ENCODE measurements around the gene TAAR2. TPM values are rescaled to one million over a fixed set of nuclear protein-coding genes. Genes with fewer than 3 reads are reported as not detected.
"Not testable (repeated sequence)": the region's sequence is repeated elsewhere in the genome, so short reads cannot be mapped to it uniquely, and the experiment has no call there.

The TAAR2 gene
- total and polyA plus RNA-seq, 2 donors (not counting 3 experiments of a cell fraction or from before 2014, with no cell fraction given) = not detected

- H2AFZ ChIP-seq (ENCODE audit: low read depth, low read length); intact Hi-C loops (cut with micrococcal nuclease); H3K9me3 ChIP-seq (replicated peaks; ENCODE audit: control insufficient read depth, insufficient read depth, low read length); H3K9me1 ChIP-seq (replicated peaks; ENCODE audit: control insufficient read depth, extremely low read depth, insufficient read depth, low read length); POLR2A ChIA-PET; H3K27me3 ChIP-seq (ENCODE audit: control insufficient read depth in 2 of 2, insufficient read depth in 2 of 2, low read length in 2 of 2); FAIRE-seq; dilution Hi-C loops (cut with MboI; ENCODE audit: extremely low pct_ligation_motif_present, low sequenced_read_pairs); H3K36me3 ChIP-seq (ENCODE audit: control insufficient read depth in 2 of 2, extremely low read depth in 1 of 2, insufficient read depth in 2 of 2, low read length in 2 of 2); H3K4me3 ChIP-seq (replicated peaks in 1 of 3; ENCODE audit: insufficient read depth in 1 of 3, low read depth in 1 of 3, low read length in 3 of 3); H3K27ac ChIP-seq (ENCODE audit: insufficient read depth, low read depth, low read length); H3K4me2 ChIP-seq (ENCODE audit: insufficient read depth, low read length); H3K9ac ChIP-seq (replicated peaks; ENCODE audit: extremely low read depth, insufficient read depth, low read length); H3K4me1 ChIP-seq (ENCODE audit: control insufficient read depth, extremely low read depth, insufficient read depth, low read length); DNase-seq (ENCODE audit: low read depth, low spot score); H3K79me2 ChIP-seq (ENCODE audit: control insufficient read depth, insufficient read depth, low read length); H4K20me1 ChIP-seq (replicated peaks; ENCODE audit: control insufficient read depth, extremely low read depth, insufficient read depth, low read length); BruUV-seq (replicated peaks); CTCF ChIA-PET: not testable (repeated sequence)
These were observed 11.2 kb upstream of the TAAR2 start for GRCh38 chr6:132635288-132635687.

GRCh38 chr6:132634796-132635195 is 10.7 kb upstream of the TAAR2 start:
- intact Hi-C loops (cut with micrococcal nuclease) = no loop called here

More at GRCh38 chr6:132634796-132635195, 10.7 kb upstream of the TAAR2 start:
- Histone ChIP-seq H3K27me3 (ENCODE audit: control insufficient read depth in 2 of 2, insufficient read depth in 2 of 2, low read length in 2 of 2) (no peaks in the 10 kb centered on the region), H3K4me2 (ENCODE audit: insufficient read depth, low read length) (no peak overlapping the region), H3K4me3 (replicated peaks in 1 of 3; ENCODE audit: insufficient read depth in 1 of 3, low read depth in 1 of 3, low read length in 3 of 3) (no peak overlapping the region), H2AFZ (ENCODE audit: low read depth, low read length) (no peak overlapping the region), H4K20me1 (replicated peaks; ENCODE audit: control insufficient read depth, extremely low read depth, insufficient read depth, low read length) (no peaks in the 10 kb centered on the region), H3K9me1 (replicated peaks; ENCODE audit: control insufficient read depth, extremely low read depth, insufficient read depth, low read length) (no peaks in the 10 kb centered on the region), H3K36me3 (ENCODE audit: control insufficient read depth in 2 of 2, extremely low read depth in 1 of 2, insufficient read depth in 2 of 2, low read length in 2 of 2) (no peaks in the 10 kb centered on the region), H3K4me1 (ENCODE audit: control insufficient read depth, extremely low read depth, insufficient read depth, low read length) (no peaks in the 10 kb centered on the region), H3K27ac (ENCODE audit: insufficient read depth, low read depth, low read length) (no peak overlapping the region), H3K79me2 (ENCODE audit: control insufficient read depth, insufficient read depth, low read length) (no peaks in the 10 kb centered on the region), H3K9ac (replicated peaks; ENCODE audit: extremely low read depth, insufficient read depth, low read length) (no peak overlapping the region), H3K9me3 (replicated peaks; ENCODE audit: control insufficient read depth, insufficient read depth, low read length) (no peaks in the 10 kb centered on the region)
- FAIRE-seq (no peak), DNase-seq (ENCODE audit: low read depth, low spot score) (no peak)
- ChIA-PET POLR2A (no interaction called here), CTCF (no interaction called here)
- TF ChIP-seq POLR2AphosphoS5 (IDR thresholded peaks at IDR 0.05; ENCODE audit: insufficient read depth, low read depth, low read length) = no peak
- TF ChIP-seq FOS (IDR thresholded peaks at IDR 0.05; ENCODE audit: borderline replicate concordance, insufficient read depth, low read length) = no peak
- TF ChIP-seq MAX (IDR thresholded peaks at IDR 0.05; ENCODE audit: insufficient read depth, insufficient read length) = no peak
- TF ChIP-seq CTCF (IDR thresholded peaks at IDR 0.05; ENCODE audit: extremely low read depth in 1 of 2, insufficient read depth in 1 of 2, low read depth in 1 of 2, low read length in 2 of 2) = no peak
- no TSS peak for BruUV-seq (replicated peaks)
- dilution Hi-C loops (cut with MboI; ENCODE audit: extremely low pct_ligation_motif_present, low sequenced_read_pairs) = no loop called here
